Transverse colon (tissue), 4 donors: ENCODE measurements around the gene NPRL2. TPM values are rescaled to one million over a fixed set of nuclear protein-coding genes. Genes with fewer than 3 reads are reported as not detected.

Experiments
- DNase-seq: peaks from one replicate; pipeline ENCODE4 v3.0.0-alpha.2; 2019
- H3K27ac ChIP-seq, 4 donors: fragments of 200-600 bp; sonication (generic); 2 replicates each; pipeline ENCODE4 v1.5.1; 2016 to 2018; ENCODE audit warnings: inconsistent platforms in 4 of 4
- H3K27me3 ChIP-seq: fragments of 200-600 bp; sonication (generic); 2 replicates; pipeline ENCODE4 v1.5.1; 2017; ENCODE audit warnings: inconsistent platforms
- H3K36me3 ChIP-seq, 4 donors: fragments of 200-600 bp; sonication (generic); 2 replicates each; pipeline ENCODE4 v1.5.1; 2017 to 2019; ENCODE audit warnings: inconsistent platforms in 4 of 4
- H3K4me1 ChIP-seq, 4 donors: fragments of 200-600 bp; sonication (generic); 2 replicates each; pipeline ENCODE4 v1.5.1; 2017 to 2020; ENCODE audit warnings: inconsistent platforms in 4 of 4
- H3K4me3 ChIP-seq, 4 donors: fragments of 200-600 bp; sonication (generic); 1 replicate in 1 of 4; 2 replicates in 3 of 4; pipeline versions ENCODE4 v1.5.1 to v1.6.1; 2017 to 2019; ENCODE audit warnings: inconsistent platforms in 4 of 4
- H3K9me3 ChIP-seq, 2 donors: fragments of 200-600 bp; sonication (generic); 2 replicates each; pipeline ENCODE4 v1.5.1; 2017 to 2019; ENCODE audit warnings: inconsistent platforms in 2 of 2
- EP300 ChIP-seq: sonication (generic); formaldehyde crosslinking; IDR thresholded peaks from one replicate; pipeline ENCODE4 v1.6.1; 2017; ENCODE audit warnings: antibody characterized with exemption, low read depth
- POLR2A ChIP-seq: fragments of 450-650 bp; IDR thresholded peaks from one replicate; pipeline ENCODE4 v1.6.1; 2016; ENCODE audit warnings: antibody characterized with exemption, mild to moderate bottlenecking, moderate library complexity
- POLR2AphosphoS5 ChIP-seq, 3 donors: sonication (generic); formaldehyde crosslinking; IDR thresholded peaks; one replicate each; pipeline ENCODE4 v1.6.1; 2016; ENCODE audit warnings: antibody characterized with exemption in 3 of 3
- WGBS, 2 donors: methylation state at CpG; one replicate each; pipeline ENCODE4 v1.1.5; 2018; ENCODE audit warnings: low coverage in 1 of 2; 5-methylcytosine and 5-hydroxymethylcytosine counted together
- in situ Hi-C, 4 donors: fragments of 200-750 bp; cut with MboI; loops; one replicate each; pipeline versions ENCODE4 v1.15.0 to v1.15.1; 2017; ENCODE audit warnings: low sequenced_read_pairs in 3 of 4, low pct_ligation_motif_present in 1 of 4, low pct_unique_long_range_greater_than_20kb in 1 of 4
- intact Hi-C: fragments of 100-400 bp; cut with DNase I; formaldehyde crosslinking; loops from one replicate; pipeline ENCODE4 v1.15.1; 2023; ENCODE audit warnings: low total_unique reads
- total RNA-seq, 4 donors: library from RNA; depleted of rRNA; stranded (reverse); fragments of >200 nt; gene quantifications; one replicate each; pipeline ENCODE4 v1.1.0, GENCODE V29; 2016
- TF ChIP-seq, protein P1 (sequence below), 5 experiments: fragments of 200-600 bp in 3 of 5; fragments of 450-650 bp in 2 of 5; sonication (generic) in 3 of 5; IDR thresholded peaks; 1 replicate in 2 of 5; 2 replicates in 3 of 5; pipeline ENCODE4 v1.5.1; 2016 to 2017; ENCODE audit warnings: antibody characterized with exemption in 5 of 5, inconsistent platforms in 3 of 5, mild to moderate bottlenecking in 2 of 5, moderate library complexity in 1 of 5

NPRL2 gene
- total RNA-seq, 4 donors from 2014 or later: 6.0 to 29.2 (median 13.1) TPM

GRCh38 chr3:50323614-50324199, 26.9 kb downstream of the NPRL2 start:
- in situ Hi-C loops: no loop called here
- TF ChIP-seq POLR2AphosphoS5 (IDR thresholded peaks at IDR 0.05): peak in 1 of 3 donors; percentile 45
- TF ChIP-seq EP300: no peak
- H3K9me3 ChIP-seq: no peaks in the 10 kb centered on the region
- peaks cover 18 to 60% (median 49%) of the 10 kb centered on the region in 4 donors for H3K4me1 ChIP-seq
- WGBS, 2 donors: 33 to 67% methylated on average over 1 to 5 of the region's 5 CpGs
- DNase-seq: no peak
- no peaks in the 10 kb centered on the region for H3K27me3 ChIP-seq
- no peak overlapping the region for H3K4me3 ChIP-seq
- intact Hi-C loops: no loop called here
- H3K27ac ChIP-seq: peak overlapping the region; percentile 92 to 94 (median 92)
- no peaks in the 10 kb centered on the region for H3K36me3 ChIP-seq

DNA sequence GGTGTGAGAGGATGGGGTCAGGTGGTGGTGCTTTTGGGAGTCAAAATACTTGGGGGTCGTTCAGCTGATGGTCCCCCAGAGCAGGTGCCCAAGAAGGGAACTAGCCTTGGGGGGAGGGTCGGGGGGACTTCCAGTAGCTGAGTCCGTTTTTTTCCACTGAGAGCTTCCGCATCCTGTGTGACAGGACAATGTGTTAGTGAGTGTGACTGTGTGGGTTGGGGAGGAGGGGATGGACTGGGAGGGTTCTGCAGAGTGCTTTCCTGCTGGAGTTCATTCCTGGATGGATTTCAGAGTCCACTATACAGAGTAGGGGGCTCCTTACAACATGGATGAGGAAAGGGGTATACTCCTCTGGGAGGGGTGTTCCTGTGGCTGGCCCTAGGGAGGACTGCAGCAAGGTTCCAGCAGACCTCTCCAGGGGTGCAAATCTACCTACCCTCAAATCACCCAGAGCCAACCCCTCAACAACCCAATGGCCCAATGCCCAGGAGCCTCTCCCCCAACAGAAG, 27.4 kb downstream of the NPRL2 start:
- Histone ChIP-seq H3K36me3 (no peaks in the 10 kb centered on the region), H3K27ac (peak overlapping the region; percentile 92 to 94 (median 92)), H3K4me3 (no peak overlapping the region), H3K4me1 (peaks cover 21 to 62% (median 50%) of the 10 kb centered on the region in 4 donors), H3K27me3 (no peaks in the 10 kb centered on the region), H3K9me3 (no peaks in the 10 kb centered on the region)
- in situ Hi-C loops: no loop called here
- WGBS, 2 donors: 45 to 46% methylated on average over 4 of the region's 4 CpGs
- TF ChIP-seq, protein P1, sequence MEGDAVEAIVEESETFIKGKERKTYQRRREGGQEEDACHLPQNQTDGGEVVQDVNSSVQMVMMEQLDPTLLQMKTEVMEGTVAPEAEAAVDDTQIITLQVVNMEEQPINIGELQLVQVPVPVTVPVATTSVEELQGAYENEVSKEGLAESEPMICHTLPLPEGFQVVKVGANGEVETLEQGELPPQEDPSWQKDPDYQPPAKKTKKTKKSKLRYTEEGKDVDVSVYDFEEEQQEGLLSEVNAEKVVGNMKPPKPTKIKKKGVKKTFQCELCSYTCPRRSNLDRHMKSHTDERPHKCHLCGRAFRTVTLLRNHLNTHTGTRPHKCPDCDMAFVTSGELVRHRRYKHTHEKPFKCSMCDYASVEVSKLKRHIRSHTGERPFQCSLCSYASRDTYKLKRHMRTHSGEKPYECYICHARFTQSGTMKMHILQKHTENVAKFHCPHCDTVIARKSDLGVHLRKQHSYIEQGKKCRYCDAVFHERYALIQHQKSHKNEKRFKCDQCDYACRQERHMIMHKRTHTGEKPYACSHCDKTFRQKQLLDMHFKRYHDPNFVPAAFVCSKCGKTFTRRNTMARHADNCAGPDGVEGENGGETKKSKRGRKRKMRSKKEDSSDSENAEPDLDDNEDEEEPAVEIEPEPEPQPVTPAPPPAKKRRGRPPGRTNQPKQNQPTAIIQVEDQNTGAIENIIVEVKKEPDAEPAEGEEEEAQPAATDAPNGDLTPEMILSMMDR (IDR thresholded peaks at IDR 0.05): no peak
- TF ChIP-seq POLR2AphosphoS5 (IDR thresholded peaks at IDR 0.05) (no peak), POLR2A (no peak), EP300 (no peak)
- intact Hi-C loops: no loop called here
- no peak for DNase-seq

DNA sequence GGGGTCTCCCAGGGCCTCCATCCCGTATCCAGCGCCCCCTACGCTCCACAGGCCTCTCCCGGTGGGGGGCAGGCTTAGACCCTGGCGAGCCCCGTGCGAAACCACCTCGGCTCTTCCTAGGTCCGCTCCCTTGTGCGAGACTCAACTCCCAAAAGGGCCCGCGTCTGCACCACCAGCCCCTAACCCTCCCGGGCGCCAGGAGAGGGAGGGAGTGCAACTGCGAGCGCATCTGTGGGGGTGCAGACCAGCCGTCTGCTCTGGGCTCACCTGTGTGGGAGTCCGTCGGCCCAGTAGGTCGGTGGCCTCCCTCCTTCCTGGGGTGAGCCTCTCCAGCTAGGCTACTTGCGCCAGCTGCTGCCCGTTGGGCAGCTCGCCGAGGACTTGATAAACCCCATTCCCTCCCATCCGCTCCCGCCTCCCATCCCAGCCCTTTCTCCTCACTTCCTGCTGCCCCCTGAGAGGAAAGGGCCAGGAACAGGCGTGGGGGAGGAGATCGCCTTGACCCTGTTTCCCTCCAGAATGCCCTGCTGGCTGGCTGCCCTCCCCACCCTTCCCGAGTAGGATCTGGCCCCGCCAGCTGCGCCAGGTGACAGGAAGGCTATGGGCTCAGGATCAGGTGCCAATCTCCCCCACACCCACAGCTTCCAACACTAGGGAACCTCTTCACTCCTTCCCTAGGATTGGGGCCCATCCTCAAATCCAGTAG, 28.0 kb downstream of the NPRL2 start, which contains the start of gene HYAL2:
TSS of gene HYAL2 (minus strand) at position 360 of the 706 bp plus-strand sequence. CDS start 2,256 bp downstream, outside the sequence.
- no peaks in the 10 kb centered on the region for H3K27me3 ChIP-seq
- TF ChIP-seq, protein P1 (IDR thresholded peaks at IDR 0.05): no peak
- TF ChIP-seq POLR2AphosphoS5 (IDR thresholded peaks at IDR 0.05) (peak in 2 of 3 donors; percentile 21 to 24), EP300 (no peak), POLR2A (no peak)
- in situ Hi-C loops (no loop called here), intact Hi-C loops (no loop called here)
- H3K4me1 ChIP-seq: peaks cover 27 to 67% (median 55%) of the 10 kb centered on the region in 4 donors
- no peaks in the 10 kb centered on the region for H3K36me3 ChIP-seq
- 56% methylated on average over 27 of the region's 31 CpGs; no CpG with 5 or more reads in 1 of the 2 donors for WGBS, 2 donors
- peak within 1 kb of the TSS; percentile 92 to 94 (median 92) for H3K27ac ChIP-seq
- no peak for DNase-seq
- peak within 1 kb of the TSS; percentile 67 to 76 (median 74) for H3K4me3 ChIP-seq
- H3K9me3 ChIP-seq: no peaks in the 10 kb centered on the region

GRCh38 chr3:50322115-50322385, 28.5 kb downstream of the NPRL2 start:
- in situ Hi-C loops: no loop called here
- Histone ChIP-seq H3K36me3 (no peaks in the 10 kb centered on the region), H3K9me3 (no peaks in the 10 kb centered on the region), H3K4me1 (peaks cover 28 to 67% (median 55%) of the 10 kb centered on the region in 4 donors), H3K27ac (peak overlapping the region; percentile 92 to 94 (median 92)), H3K27me3 (no peaks in the 10 kb centered on the region), H3K4me3 (peak overlapping the region; percentile 15 to 76 (median 70))
- DNase-seq: no peak
- 44% methylated on average over 12 of the region's 14 CpGs; no CpG with 5 or more reads in 1 of the 2 donors for WGBS, 2 donors
- no peak for TF ChIP-seq EP300
- TF ChIP-seq, protein P1 (IDR thresholded peaks at IDR 0.05): no peak
- intact Hi-C loops: no loop called here
